ENCODE data around the gene PTPRT.

DNA sequence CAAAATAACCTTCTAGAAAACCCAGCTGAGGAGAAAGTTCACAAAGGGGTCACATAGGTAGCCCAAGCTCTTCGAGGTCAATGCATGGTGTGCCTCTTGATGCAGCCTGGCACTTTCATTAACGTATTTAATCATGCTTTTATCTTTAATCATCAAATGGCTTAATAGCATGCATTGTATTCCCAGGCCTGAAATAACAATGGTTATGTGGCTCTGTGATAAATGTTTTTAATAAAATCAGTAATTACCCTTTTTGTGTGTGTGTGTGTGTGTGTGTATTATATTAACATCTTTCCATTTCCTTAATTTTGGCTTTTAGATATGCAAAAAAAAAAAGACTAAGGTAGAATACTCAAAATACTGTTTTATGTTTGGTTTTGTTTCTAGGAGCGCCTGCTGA is 681.8 kb downstream of the PTPRT start:
- TF ChIP-seq EZH2 (IDR thresholded peaks at IDR 0.05; ENCODE audit: low read depth, unreplicated experiment) (no peak), CTCF (conservative IDR thresholded peaks at IDR 0.05; ENCODE audit: low read depth in 2 of 2) (no peak), CREB1 (CRISPR knock-in tag; IDR thresholded peaks at IDR 0.05; ENCODE audit: low read depth) (no peak), EZH2phosphoT487 (IDR thresholded peaks at IDR 0.05; ENCODE audit: unreplicated experiment) (no peak), NANOG (IDR thresholded peaks at IDR 0.05; ENCODE audit: borderline replicate concordance) (no peak), POLR2AphosphoS5 (IDR thresholded peaks at IDR 0.05; ENCODE audit: low read depth) (no peak), STAT1 (IDR thresholded peaks at IDR 0.05; ENCODE audit: unreplicated experiment) (no peak), JUNB (IDR thresholded peaks at IDR 0.05; ENCODE audit: unreplicated experiment) (no peak), ZNF114 (CRISPR knock-in tag; IDR thresholded peaks at IDR 0.05) (no peak), ZNF462 (CRISPR knock-in tag; IDR thresholded peaks at IDR 0.05) (no peak)
- TF ChIP-seq, protein P1, sequence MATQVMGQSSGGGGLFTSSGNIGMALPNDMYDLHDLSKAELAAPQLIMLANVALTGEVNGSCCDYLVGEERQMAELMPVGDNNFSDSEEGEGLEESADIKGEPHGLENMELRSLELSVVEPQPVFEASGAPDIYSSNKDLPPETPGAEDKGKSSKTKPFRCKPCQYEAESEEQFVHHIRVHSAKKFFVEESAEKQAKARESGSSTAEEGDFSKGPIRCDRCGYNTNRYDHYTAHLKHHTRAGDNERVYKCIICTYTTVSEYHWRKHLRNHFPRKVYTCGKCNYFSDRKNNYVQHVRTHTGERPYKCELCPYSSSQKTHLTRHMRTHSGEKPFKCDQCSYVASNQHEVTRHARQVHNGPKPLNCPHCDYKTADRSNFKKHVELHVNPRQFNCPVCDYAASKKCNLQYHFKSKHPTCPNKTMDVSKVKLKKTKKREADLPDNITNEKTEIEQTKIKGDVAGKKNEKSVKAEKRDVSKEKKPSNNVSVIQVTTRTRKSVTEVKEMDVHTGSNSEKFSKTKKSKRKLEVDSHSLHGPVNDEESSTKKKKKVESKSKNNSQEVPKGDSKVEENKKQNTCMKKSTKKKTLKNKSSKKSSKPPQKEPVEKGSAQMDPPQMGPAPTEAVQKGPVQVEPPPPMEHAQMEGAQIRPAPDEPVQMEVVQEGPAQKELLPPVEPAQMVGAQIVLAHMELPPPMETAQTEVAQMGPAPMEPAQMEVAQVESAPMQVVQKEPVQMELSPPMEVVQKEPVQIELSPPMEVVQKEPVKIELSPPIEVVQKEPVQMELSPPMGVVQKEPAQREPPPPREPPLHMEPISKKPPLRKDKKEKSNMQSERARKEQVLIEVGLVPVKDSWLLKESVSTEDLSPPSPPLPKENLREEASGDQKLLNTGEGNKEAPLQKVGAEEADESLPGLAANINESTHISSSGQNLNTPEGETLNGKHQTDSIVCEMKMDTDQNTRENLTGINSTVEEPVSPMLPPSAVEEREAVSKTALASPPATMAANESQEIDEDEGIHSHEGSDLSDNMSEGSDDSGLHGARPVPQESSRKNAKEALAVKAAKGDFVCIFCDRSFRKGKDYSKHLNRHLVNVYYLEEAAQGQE (IDR thresholded peaks at IDR 0.05; ENCODE audit: unreplicated experiment), result no peak
- TF ChIP-seq, protein P2, sequence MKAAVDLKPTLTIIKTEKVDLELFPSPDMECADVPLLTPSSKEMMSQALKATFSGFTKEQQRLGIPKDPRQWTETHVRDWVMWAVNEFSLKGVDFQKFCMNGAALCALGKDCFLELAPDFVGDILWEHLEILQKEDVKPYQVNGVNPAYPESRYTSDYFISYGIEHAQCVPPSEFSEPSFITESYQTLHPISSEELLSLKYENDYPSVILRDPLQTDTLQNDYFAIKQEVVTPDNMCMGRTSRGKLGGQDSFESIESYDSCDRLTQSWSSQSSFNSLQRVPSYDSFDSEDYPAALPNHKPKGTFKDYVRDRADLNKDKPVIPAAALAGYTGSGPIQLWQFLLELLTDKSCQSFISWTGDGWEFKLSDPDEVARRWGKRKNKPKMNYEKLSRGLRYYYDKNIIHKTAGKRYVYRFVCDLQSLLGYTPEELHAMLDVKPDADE (IDR thresholded peaks at IDR 0.05), result no peak
